ENCODE results near the gene ADORA1.

Gene ADORA1

DNA sequence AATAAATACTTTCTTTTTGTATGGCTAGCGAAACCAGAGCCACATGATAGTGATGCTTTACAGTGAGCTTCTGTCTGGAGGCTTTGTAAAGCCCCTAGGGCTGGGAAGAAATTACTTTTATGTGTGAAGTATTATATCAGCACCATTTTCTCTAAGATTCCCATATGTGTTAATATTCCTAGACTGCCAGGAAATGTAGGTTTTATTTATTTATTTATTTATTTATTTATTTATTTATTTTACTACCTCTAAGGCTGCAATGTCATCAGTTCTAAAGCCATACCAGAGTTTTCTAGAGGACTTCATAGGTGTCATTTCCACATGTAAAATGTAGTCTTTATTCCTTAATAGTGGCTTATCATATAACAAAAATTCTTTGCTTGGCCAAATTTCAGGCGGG, 63.4 kb downstream of the ADORA1 start:
- no peak for DNase-seq

DNA sequence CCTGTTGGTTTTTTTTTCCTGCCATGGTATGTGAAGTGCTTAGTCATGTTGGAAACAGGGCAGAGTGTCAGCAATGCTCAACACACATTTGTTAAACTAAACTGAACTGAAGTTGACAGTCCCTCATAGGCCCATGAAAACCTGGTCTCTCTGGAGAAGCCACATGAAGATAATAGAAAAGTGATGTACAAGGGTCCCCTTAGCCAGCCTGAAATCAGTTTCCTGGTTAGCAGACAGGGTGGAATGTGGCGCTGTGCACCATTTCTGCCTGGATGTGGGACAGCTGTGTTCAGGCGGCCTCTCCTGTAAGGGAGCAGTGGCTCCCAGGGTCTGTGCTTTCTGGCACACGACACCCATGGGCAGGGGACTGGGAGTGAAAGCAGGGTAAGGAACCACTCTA, 68.8 kb downstream of the ADORA1 start:
- DNase-seq: no peak

DNA sequence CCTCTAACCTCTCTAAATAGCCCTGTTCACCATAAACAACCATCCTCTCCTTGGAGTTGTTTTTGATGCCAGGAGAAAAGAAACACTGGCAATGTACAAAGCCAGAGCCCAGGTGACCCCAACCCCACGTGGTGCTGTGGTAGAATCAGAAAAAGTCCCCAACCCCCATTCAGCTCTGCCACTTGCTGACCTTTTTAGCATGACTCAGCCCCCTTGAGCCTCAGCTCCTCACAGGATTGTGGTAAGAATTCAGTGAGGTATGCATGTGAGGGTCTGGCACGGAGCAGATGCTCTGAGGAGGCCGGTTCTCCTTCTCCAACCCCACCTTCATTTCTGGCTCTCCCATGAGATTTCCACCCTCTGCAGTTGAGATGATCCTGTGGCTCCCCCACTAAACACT, 70.1 kb downstream of the ADORA1 start:
- no peak for DNase-seq

DNA sequence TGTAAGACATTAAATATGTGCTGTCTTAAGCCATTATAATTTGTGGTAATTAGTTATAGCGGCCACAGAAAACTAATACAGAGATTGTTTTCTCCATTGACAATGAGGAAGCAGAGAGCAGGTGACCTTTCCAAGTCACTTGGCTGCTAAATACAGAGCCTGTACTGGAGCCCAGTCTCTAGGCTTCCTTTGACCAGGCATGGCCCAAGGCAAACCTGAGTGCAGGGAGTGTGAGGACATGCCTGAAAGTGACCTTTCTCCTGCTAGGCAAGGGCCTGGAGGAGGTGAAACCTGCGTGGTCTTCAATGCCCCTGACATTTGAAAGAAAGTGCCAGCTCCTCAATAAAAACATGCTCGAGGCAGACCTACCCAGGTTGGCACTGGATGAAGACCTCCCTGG, 71.5 kb downstream of the ADORA1 start:
- DNase-seq: no peak

DNA sequence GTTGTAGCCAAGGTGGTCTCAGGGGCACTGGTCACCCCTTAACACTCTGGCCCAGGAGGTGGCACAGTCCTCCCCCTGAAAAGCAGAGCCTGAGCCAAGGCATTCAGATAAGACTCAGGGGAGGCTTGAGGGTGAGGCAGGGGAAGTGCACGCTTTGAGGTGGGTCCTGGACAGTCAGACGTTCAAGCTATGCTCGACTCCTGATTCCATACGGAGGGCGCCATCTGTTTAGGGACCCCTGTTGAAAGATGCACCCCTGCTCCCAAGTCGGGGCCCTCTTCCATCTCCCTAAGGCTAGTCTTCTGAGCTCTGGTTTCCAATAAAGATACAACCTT, 71.9 kb downstream of the ADORA1 start:
- DNase-seq: no peak

DNA sequence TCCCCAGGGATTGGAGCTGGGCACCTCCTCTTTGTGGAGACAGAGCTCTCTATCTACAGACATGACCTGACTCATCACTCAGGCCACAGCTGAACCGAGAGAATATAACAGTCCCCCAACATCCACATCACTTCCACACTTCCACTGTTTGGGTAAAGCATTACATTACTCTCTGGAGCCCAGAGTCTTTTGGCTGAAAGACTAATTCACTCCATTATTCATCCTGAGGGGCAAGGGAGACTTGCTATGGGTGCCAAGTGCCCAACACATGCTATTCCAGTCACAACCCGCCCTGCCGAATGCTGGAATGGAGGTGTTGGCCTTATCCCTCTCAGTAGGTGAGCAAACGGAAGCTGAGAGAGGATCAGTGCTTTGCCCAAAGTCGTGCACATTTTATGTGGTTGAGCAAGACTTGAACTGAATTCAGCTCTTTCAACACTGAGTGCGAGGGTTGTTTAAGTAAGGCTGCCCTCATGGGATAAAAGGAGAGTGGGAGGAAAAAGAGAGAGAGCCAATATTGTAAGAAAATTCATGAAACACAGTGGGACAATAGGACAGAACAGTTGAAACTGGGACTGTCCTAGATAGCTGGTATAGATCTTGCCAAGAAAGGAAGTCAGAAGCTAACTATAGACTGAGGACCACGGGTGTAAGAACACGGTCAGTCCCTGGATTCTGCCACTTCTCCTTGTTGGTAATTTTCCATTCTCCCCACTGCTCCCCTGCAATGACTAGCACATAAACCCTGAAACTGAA, 72.5 kb downstream of the ADORA1 start:
- no peak for DNase-seq

DNA sequence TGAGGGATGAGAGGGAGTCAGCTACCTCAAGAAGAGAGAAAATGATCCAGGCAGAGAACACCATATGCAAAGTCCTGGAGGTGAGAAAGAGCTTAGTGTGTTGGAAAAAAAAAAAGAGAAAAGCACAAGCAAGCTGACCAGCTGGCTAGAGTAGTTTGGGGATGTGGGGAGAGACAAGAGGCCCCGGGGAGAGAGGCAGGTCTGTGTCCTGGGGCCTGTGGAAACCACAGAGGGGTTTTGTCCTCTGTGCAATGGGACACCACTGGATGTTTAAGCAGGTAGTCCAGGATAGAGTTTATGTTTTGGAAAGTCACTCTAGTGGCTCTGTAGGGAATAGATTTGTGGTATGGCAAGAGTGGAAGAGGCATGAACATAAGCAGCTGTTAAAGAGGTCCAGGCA, 73.4 kb downstream of the ADORA1 start:
- no peak for DNase-seq

DNA sequence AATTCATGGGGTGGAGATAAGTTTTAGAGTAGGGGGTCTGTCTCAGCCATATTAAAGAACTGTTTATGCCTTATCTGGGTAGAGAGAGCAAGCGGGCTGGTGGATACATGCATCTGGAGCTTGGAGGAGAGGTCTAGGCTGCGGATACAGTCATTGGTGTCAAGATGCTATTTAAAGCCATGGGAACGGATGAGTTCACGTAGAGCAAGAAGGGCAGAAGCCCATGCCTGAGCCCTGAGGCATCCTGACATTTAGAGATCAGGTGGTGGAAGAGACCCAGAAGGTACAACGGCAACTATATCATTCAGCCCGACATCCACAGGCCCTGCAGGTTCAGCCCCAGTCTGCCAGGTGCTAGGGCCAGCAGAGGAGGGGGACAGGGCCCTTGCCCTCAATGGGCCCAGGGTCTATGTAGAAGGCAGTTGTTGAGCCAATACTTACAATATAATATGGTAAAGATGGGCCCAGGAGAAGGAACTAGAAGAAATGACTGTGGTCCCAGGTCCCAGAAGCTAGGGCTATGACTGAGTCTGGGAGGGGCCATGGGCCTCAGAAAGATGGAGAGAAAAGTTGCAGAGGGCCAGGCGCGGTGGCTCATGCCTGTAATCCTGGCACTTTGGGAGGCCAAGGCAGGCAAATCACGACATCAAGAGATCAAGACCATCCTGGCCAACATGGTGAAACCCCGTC, 74.1 kb downstream of the ADORA1 start:
- DNase-seq: no peak

DNA sequence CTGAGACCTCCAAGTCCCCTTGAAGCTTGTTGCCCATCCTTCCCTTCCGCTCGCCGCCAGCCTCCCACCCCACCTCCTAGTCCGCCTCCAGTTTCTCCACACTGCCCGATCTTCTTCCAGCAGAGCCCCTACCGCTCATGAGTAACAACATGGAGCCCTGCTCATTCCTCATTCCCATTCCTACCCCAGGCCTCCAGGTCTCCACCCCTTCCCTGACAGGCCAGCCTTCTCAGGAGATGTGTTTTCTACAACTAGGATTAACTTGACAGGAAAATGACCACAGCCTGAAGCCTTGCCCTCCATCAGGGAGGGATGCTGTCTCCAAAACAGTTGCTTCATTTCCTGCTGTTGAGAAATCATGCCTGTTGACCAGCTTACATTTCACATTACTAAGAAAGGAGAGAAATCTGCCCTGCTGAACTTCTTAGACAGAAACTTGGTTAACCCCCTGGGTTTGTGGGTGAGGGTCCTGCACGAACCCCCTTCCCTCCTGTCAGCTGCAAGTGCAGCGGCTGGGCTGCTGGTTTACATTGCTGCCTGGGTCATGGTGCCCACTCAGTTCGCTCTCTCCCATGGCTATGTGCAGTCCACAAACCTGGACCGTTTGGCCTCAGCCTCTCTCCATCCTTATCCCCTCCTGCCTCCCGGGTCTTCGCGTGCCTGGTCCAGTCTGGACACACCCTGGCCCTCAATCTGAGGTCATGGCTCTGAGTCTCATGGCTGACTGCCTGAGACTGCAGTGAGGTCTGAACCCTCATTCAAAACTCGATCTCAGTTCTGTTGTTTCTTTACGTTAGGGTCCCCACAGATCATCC, 75.1 kb downstream of the ADORA1 start:
- DNase-seq: no peak

DNA sequence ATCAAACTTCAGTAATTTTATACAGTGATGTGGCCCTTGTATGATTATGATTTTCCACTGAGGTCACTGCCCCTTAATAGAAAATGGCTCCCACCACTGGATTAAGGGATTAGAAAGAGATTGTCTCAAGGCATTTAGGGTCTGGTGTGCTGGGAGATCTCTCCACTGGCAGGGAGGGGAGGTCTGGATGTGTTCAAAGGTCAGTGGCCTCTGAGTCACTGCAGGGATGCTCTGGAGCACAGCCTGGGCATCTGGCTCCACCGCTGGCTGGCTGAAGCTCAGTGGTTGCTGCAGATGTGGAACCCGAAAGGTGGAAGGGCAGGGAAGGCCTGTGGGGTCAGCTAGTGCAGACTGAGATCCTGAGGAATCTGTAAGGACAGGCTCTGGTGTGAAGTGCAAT, 77.2 kb downstream of the ADORA1 start:
- DNase-seq: no peak

DNA sequence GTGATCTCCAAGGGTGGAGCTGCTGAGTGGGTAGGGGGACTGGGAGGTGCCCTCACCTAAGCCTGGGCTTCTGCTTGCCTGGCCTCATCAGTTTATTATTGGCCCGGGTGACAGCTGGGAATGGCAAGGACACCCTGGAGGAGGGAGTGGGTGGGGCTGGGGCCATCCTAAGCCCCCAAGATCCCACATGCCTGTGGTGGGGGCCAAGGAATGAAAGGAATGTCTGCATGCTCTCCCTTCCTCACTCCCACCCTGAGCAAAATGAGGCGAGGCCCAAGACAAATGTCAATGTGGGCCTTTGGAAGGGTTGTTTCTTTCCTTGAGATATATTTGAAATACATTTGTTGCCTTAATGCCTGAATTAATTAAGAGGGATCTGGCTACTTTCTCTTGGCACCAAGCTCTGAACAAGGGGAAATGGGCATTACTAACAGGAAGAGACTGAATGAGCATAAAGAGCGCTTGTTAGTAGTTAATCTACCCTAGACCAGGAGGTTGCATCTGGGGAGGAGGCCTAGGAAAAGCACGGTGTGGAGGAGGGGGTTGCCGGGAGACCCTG, 78.7 kb downstream of the ADORA1 start:
- no peak for DNase-seq

DNA sequence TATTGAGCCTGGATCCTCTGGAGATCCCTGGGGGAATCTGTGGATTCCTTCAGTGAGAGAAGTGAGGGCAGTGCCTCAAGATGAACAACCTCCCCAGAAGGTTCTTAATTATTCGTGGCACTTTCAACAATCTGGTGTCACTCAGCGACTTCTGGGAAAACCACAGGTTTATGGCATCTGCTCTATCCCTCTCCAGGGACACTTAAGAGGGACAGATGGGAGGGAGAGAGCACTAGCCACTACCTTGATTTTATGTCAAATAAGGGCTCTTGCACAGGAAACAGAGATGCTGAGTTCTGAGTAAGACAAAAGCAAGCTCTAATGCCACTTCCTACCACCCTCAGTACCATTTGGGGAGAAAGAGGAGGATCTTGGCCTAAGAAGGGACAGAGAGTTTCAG, 80.2 kb downstream of the ADORA1 start:
- DNase-seq: no peak

DNA sequence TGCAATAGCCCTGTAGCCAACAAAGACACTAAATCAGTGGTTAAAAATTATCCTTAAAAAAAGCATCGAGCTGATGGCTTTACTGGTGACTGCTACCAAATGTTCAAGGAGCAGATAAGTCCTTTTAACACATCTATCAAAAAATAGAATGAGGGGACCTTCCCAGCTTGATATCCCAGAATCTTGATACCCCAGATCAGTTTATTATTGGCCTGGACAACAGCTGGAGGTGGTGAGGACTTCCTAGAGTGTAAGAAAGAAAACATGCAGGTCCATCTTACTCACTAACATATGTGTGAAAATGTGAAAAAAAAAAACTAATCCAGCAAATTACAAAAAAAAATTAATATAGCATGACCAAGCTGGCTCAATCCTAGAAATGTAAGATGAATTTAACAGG, 80.7 kb downstream of the ADORA1 start:
- no peak for DNase-seq

DNA sequence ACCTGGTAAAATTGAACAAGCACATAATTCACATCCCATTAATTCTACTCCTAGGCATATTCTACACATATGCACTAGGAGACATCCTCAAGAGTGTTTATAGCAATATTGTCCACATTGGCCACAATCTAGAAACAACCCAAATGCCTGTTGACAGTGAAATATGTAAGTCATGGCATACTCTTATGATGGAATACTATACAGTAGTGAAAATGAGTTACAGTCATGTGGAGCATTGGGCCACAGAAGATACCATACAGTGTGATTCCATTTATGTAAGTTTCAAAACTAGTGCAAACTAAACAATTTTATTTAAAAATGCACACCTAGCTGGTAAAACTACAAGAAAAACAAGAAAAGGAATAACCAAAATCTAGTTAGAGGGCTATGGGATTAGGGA, 82.8 kb downstream of the ADORA1 start:
- no peak for DNase-seq

DNA sequence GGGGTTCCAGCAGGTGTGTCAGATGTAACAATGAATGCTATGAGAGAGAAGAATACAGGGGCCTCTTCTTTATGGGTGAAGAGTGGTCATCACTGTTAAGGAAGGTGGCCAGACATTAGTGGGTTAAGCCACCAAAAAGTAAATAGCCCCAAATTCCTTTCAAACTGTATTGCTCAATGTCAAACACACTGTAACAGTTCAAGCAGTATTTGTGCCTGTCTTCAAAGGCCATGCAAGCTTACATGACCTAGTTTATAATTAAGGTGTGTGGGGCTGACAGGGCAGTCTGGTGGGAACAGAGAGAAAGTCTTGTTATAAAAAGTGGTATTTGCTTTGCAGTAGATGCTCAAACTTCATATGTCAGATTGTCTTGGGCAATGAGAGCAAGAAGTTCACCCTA, 83.5 kb downstream of the ADORA1 start:
- no peak for DNase-seq

DNA sequence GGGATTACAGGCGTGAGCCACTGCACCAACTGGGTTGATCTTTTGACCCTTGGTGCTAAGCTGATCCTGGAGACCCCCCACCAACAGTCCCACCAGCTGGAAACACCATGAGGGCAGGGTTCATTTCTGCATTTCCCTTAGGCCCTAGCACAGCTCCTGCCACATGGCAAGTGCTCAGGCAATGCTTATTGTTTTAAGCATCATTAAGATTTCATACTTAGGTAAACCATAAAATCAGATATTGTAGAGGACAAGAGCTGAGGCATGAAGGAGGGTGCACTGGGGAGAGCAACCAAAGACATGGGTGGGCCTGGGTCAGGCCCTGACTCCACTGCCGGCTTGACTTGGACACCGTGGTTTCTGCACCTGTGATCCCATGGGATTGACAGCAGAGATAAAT, 84.3 kb downstream of the ADORA1 start:
- DNase-seq: no peak

DNA sequence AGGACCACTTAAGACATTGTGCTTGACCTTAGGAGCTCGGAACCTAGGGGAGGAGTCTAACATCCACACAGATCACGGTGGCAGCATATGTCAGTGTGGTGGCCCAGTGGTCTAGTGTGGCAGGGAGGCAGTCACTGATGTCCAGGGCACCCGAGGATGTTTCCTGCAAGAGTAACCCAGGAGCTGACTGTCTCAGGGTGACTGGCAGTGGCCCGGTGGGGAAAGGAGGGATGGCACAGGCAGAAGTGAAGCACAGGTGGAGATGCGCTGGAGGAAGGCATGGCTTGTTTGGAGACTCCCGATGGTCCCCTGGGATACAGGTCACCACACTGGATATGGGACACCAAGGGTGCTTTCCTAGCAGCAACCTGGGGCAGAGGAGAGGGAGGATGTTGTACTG, 85.6 kb downstream of the ADORA1 start:
- DNase-seq: no peak

DNA sequence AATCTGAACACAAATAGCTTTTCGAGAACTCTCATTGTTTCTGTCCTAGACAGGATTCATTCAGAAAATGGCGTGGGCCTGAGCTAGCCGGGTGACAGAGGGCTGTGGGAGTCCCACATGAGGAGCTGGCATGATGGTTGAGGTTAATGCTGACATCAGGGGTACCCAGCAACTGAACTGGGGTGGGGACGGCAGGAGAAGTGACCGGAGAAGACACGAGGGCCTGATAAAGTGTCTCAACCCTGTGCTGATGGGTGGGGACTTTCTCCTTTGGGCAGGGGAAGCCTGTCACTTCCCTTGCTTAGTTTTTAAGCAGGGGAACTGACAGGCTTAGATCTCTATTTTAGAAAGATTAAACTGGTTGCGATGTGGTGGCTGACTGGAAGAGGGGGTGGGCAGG, 87.3 kb downstream of the ADORA1 start:
- DNase-seq: no peak

DNA sequence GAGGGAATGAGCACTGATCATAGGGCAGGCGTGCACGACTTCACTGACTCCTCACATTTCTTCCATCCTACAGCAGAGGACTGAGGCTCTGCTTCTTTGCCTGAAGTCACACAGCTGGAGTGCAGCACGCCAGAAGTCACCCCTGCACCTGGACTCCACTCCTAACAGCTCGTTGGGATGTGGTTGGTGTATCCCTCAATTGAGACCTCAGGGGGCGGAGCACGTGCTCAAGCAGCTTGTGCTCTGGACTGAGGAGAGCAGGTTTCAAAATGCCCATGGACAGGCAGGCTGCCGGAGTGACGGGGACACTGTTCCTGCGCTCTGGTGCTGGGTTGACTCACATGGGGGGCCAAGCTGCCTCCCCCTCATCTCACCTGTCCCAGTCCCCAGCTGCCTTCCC, 88.0 kb downstream of the ADORA1 start:
- DNase-seq: no peak

DNA sequence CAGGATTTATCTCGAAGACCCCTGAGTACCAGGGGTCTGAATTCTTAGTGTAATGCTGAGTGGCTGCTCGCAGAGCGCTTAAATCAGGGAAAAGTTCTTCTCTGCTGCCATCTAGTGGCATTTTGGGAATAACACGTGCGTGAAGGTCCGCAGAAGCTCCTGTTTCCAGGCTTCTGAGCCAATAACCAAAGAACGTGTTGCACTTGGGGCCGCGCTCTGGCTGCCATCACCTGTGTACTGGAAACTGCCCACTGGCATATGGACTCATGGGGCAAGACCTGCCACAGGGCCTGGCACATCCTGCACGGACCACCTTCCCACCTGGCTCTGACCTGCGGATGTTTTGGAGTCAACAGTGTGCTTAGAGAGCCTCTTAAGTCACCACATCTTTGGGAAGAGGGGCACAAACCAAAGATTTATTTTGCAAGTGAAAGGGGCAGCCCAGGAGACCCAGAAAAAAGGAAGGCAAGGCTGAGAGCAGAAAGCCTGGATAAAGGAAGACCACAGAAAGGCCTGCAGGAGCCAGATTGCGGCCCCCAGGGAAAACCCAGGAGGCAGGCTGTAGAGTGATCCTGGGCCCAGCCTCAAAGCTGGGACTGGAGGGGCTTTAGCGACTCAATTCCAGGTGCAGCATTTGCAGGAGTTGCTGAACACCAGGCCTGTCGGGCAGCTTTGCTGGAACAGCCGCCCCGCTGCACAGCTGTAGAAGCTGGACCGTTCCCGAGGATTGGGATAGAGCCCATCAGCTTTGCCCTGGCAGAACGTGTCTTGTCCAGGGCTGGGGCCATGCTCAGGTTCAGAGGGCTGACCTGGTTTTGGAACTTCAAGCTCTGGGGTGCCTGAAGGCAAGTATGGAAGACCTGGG, 89.0 kb downstream of the ADORA1 start:
- peak; percentile 64 for DNase-seq
